GM12891 (cell line): ENCODE results near the gene ENTPD8.

Experiments
- PAX5 ChIP-seq: IDR thresholded peaks from 2 replicates; pipeline ENCODE4 v1.6.1; 2011; ENCODE audit warnings: low read length, moderate library complexity, mild to moderate bottlenecking; ENCODE audit not compliant: insufficient read depth, severe bottlenecking
- POLR2A ChIP-seq: IDR thresholded peaks from 2 replicates; pipeline ENCODE4 v1.6.1; 2011; ENCODE audit warnings: low read depth, low read length, control low read depth
- POLR2AphosphoS5 ChIP-seq: IDR thresholded peaks from 2 replicates; pipeline ENCODE4 v1.6.1; 2011; ENCODE audit warnings: low read depth, low read length, control low read depth
- POU2F2 ChIP-seq: IDR thresholded peaks from 2 replicates; pipeline ENCODE4 v1.6.1; 2011; ENCODE audit warnings: low read depth, mild to moderate bottlenecking, control low read depth, low read length, moderate library complexity
- TAF1 ChIP-seq: IDR thresholded peaks from 2 replicates; pipeline ENCODE4 v1.6.1; 2011; ENCODE audit warnings: low read depth, low read length, control low read depth

DNA sequence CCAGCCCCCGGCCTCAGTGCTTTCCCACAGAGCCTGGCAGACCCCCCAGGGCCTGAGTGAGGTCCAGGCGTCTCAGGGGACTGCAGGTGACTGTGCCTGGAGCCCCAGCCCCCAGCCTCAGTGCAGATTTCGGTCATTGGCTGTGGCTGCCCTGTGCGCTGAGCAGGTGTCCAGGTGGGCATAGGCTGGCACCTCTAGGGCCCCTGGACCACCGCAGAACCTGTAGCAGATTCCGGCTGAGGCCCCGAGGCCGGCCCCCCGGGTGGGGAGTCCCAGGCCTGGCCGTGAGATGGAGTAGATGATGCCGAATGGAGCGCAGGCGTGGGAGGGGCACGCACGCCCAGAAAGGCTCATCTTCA lies 30.3 kb downstream of the ENTPD8 start:
- TF ChIP-seq PAX5 = no peak
- TF ChIP-seq POLR2AphosphoS5 = no peak
- TF ChIP-seq POLR2A = no peak
- TF ChIP-seq TAF1 = no peak
- TF ChIP-seq POU2F2 = no peak
